Neural progenitor cell (in vitro differentiated cells): ENCODE measurements around the gene UBE2V1.
"Not testable (repeated sequence)": the region's sequence is repeated elsewhere in the genome, so short reads cannot be mapped to it uniquely, and the experiment has no call there.

Source experiments
- CTCF ChIP-seq: fragments of 200-600 bp; sonication (generic); IDR thresholded peaks from 2 replicates; pipeline ENCODE4 v1.5.1; 2017; ENCODE audit warnings: antibody characterized with exemption, mild to moderate bottlenecking
- EZH2 ChIP-seq: fragments of 200-600 bp; sonication (generic); IDR thresholded peaks from 2 replicates; pipeline ENCODE4 v1.6.1; 2017; ENCODE audit warnings: antibody characterized with exemption, mild to moderate bottlenecking, moderate library complexity

DNA sequence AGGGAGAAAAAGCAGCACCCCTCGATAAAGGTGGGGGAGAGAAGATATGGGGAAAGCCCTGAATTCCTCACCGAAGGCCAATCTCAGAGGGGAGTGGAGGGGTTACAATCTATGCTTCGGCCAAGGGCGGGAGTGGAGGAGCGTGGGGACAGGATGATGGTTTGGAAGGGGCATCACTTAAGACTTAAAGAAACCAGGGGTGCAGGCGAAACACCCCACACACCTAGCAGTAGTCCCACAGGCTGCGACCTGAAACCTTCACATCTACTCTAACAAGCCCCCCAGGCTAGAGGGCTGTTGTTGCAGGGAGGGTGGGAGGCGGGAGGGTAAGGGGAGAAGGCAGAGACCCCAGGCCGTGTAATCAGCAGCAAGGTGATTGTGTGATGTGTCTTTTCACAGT, 30.9 kb downstream of the UBE2V1 start:
- not testable (repeated sequence) for TF ChIP-seq CTCF, EZH2
